SK-N-SH (cell line): ENCODE results near the gene MED15. TPM values are rescaled to one million over a fixed set of nuclear protein-coding genes. Genes with fewer than 3 reads are reported as not detected.

Source experiments
- CTCF ChIA-PET: fragments of 300-600, 350-600 bp; formaldehyde crosslinking; extraction: SDS; loops from one replicate; lab custom pipeline; 2021; lab: Yijun Ruan, JAX
- POLR2A ChIA-PET: fragments of 350-600 bp; sonication (Branson Sonifier 250); formaldehyde crosslinking; extraction: SDS; loops from one replicate; lab custom pipeline; 2020; ENCODE audit warnings: antibody characterized with exemption, inconsistent platforms; lab: Yijun Ruan, JAX
- DNase-seq: peaks from one replicate; pipeline ENCODE4 v3.0.0; 2012
- H2AFZ ChIP-seq: fragments of 200-600 bp; sonication (generic); 2 replicates; pipeline ENCODE4 v1.8.1; 2016; ENCODE audit warnings: antibody characterized with exemption, mild to moderate bottlenecking, low read depth
- H3F3A ChIP-seq: fragments of 200-600 bp; sonication (generic); replicated peaks from 2 replicates; pipeline ENCODE3; 2016; ENCODE audit warnings: antibody characterized with exemption, mild to moderate bottlenecking; ENCODE audit not compliant: insufficient read depth
- H3K27ac ChIP-seq, 2 experiments: fragments of 200-500 bp in 1 of 2; fragments of 200-600 bp in 1 of 2; sonication (Bioruptor generic) in 1 of 2; sonication (generic), shearing (Covaris generic) in 1 of 2; 2 replicates each; pipeline versions ENCODE4 v1.5.1 to v1.6.1; 2014 to 2016; ENCODE audit warnings: low read depth in 2 of 2, inconsistent platforms in 1 of 2, low read length in 1 of 2, mild to moderate bottlenecking in 1 of 2, mixed read lengths in 1 of 2
- H3K27me3 ChIP-seq: fragments of 200-600 bp; sonication (generic), shearing (Covaris generic); 2 replicates; pipeline ENCODE4 v1.6.1; 2016; ENCODE audit warnings: mixed run types; ENCODE audit not compliant: insufficient read depth
- H3K36me3 ChIP-seq, 2 experiments: fragments of 200-500 bp in 1 of 2; fragments of 200-600 bp in 1 of 2; sonication (Bioruptor generic) in 1 of 2; sonication (generic) in 1 of 2; replicated peaks in 1 of 2; 2 replicates each; pipeline versions ENCODE3 to v1.5.1; 2014 to 2016; ENCODE audit warnings: low read length in 1 of 2, mild to moderate bottlenecking in 1 of 2; ENCODE audit not compliant: insufficient read depth in 2 of 2, control insufficient read depth in 1 of 2
- H3K4me1 ChIP-seq, 2 experiments: fragments of 200-500 bp in 1 of 2; fragments of 200-600 bp in 1 of 2; sonication (Bioruptor generic) in 1 of 2; sonication (generic), shearing (Covaris generic) in 1 of 2; 2 replicates each; pipeline versions ENCODE4 v1.5.1 to v1.6.1; 2014 to 2016; ENCODE audit warnings: low read depth in 1 of 2, low read length in 1 of 2, mixed run types in 1 of 2; ENCODE audit not compliant: insufficient read depth in 2 of 2, control insufficient read depth in 1 of 2
- H3K4me2 ChIP-seq: fragments of 200-600 bp; sonication (generic), shearing (Covaris generic); 2 replicates; pipeline ENCODE4 v1.6.1; 2017; ENCODE audit warnings: mixed run types
- H3K4me3 ChIP-seq, 2 experiments: fragments of 200-500 bp in 1 of 2; fragments of 200-600 bp in 1 of 2; sonication (Bioruptor generic) in 1 of 2; sonication (generic), shearing (Covaris generic) in 1 of 2; 2 replicates each; pipeline versions ENCODE4 v1.5.1 to v1.8.1; 2014 to 2016; ENCODE audit warnings: low read depth in 2 of 2, inconsistent platforms in 1 of 2, low read length in 1 of 2, mild to moderate bottlenecking in 1 of 2, mixed read lengths in 1 of 2, moderate library complexity in 1 of 2
- H3K79me2 ChIP-seq: fragments of 200-600 bp; sonication (generic); 2 replicates; pipeline ENCODE4 v1.8.1; 2017; ENCODE audit warnings: mild to moderate bottlenecking; ENCODE audit not compliant: insufficient read depth
- H3K9ac ChIP-seq: fragments of 200-600 bp; sonication (generic); 2 replicates; pipeline ENCODE4 v1.6.1; 2017; ENCODE audit warnings: mixed run types
- H3K9me2 ChIP-seq: fragments of 200-600 bp; sonication (generic); 2 replicates; pipeline ENCODE4 v1.6.1; 2017; ENCODE audit warnings: mixed run types
- H3K9me3 ChIP-seq: fragments of 200-600 bp; sonication (generic); 2 replicates; pipeline ENCODE4 v1.6.1; 2017; ENCODE audit warnings: mixed run types, mild to moderate bottlenecking, moderate library complexity
- H4K20me1 ChIP-seq: fragments of 200-600 bp; sonication (generic); 2 replicates; pipeline ENCODE4 v1.6.1; 2017; ENCODE audit warnings: mild to moderate bottlenecking, mixed run types; ENCODE audit not compliant: insufficient read depth
- CHD2 ChIP-seq: fragments of 150-350 bp; IDR thresholded peaks from 2 replicates; pipeline ENCODE4 v1.6.1; 2018; ENCODE audit warnings: low read length; ENCODE audit not compliant: partially characterized antibody
- EZH2phosphoT487 ChIP-seq: fragments of 200-600 bp; sonication (generic); IDR thresholded peaks from 2 replicates; pipeline ENCODE4 v1.6.1; 2017; ENCODE audit warnings: low read depth, mixed run types, mild to moderate bottlenecking, antibody characterized with exemption, moderate library complexity, borderline replicate concordance
- FOSL2 ChIP-seq: IDR thresholded peaks from 2 replicates; pipeline ENCODE4 v1.4.0; 2012; ENCODE audit warnings: low read depth, mild to moderate bottlenecking, moderate library complexity, borderline replicate concordance
- FOXJ3 ChIP-seq: sonication (generic); formaldehyde crosslinking; IDR thresholded peaks from 2 replicates; pipeline ENCODE4 v1.5.1; 2020; ENCODE audit warnings: mild to moderate bottlenecking, missing genetic modification reagents
- FOXM1 ChIP-seq: IDR thresholded peaks from 2 replicates; pipeline ENCODE4 v1.4.0; 2012; ENCODE audit warnings: low read depth, mild to moderate bottlenecking
- GABPA ChIP-seq: IDR thresholded peaks from 2 replicates; pipeline ENCODE4 v1.4.0; 2012; ENCODE audit warnings: low read depth, mild to moderate bottlenecking
- GATA2 ChIP-seq: sonication (generic); formaldehyde crosslinking; IDR thresholded peaks from 2 replicates; pipeline ENCODE4 v1.5.0; 2020; ENCODE audit warnings: mild to moderate bottlenecking, missing genetic modification reagents
- MEF2A ChIP-seq: IDR thresholded peaks from 2 replicates; pipeline ENCODE4 v1.4.0; 2012; ENCODE audit warnings: low read depth, borderline replicate concordance
- MXI1 ChIP-seq: IDR thresholded peaks from 2 replicates; pipeline ENCODE4 v1.6.1; 2012; ENCODE audit warnings: mild to moderate bottlenecking, low read depth, low read length, improper control_type of control experiment
- NFIC ChIP-seq: IDR thresholded peaks from 2 replicates; pipeline ENCODE4 v1.4.0; 2012; ENCODE audit warnings: borderline replicate concordance
- POLR2AphosphoS5 ChIP-seq: IDR thresholded peaks from 2 replicates; pipeline ENCODE4 v1.6.1; 2012; ENCODE audit warnings: low read depth, low read length
- RAD21 ChIP-seq: IDR thresholded peaks from 2 replicates; pipeline ENCODE4 v1.6.1; 2012; ENCODE audit warnings: mild to moderate bottlenecking, low read length
- RXRA ChIP-seq: IDR thresholded peaks from 2 replicates; pipeline ENCODE4 v1.4.0; 2012; ENCODE audit warnings: low read depth, mild to moderate bottlenecking, borderline replicate concordance
- SIN3A ChIP-seq: IDR thresholded peaks from 2 replicates; pipeline ENCODE4 v1.6.1; 2012; ENCODE audit warnings: low read depth, mild to moderate bottlenecking, low read length, moderate library complexity, borderline replicate concordance
- SMC3 ChIP-seq: IDR thresholded peaks from 2 replicates; pipeline ENCODE4 v1.6.1; 2012; ENCODE audit warnings: low read depth, low read length, improper control_type of control experiment
- TAF1 ChIP-seq: IDR thresholded peaks from 2 replicates; pipeline ENCODE4 v1.6.1; 2012; ENCODE audit warnings: low read depth, mild to moderate bottlenecking, low read length, moderate library complexity, borderline replicate concordance
- TCF12 ChIP-seq: IDR thresholded peaks from 2 replicates; pipeline ENCODE4 v1.4.0; 2012
- TEAD4 ChIP-seq: IDR thresholded peaks from 2 replicates; pipeline ENCODE4 v1.4.0; 2012; ENCODE audit warnings: mild to moderate bottlenecking, borderline replicate concordance; ENCODE audit not compliant: insufficient read depth
- ZBTB33 ChIP-seq: IDR thresholded peaks from 2 replicates; pipeline ENCODE4 v1.4.0; 2012; ENCODE audit warnings: low read depth, borderline replicate concordance
- WGBS: methylation state at CpG from one replicate; pipeline ENCODE4 v1.1.6; 2017; ENCODE audit warnings: low lambda C conversion rate; 5-methylcytosine and 5-hydroxymethylcytosine counted together
- polyA plus RNA-seq, 3 experiments: library from polyadenylated mRNA; depleted of rRNA; stranded (reverse); fragments of >200 nt; gene quantifications; 2 replicates each; pipeline ENCODE4 v1.2.3, GENCODE V29; 2012
- TF ChIP-seq, protein P1 (sequence below): IDR thresholded peaks from 2 replicates; pipeline ENCODE4 v1.6.1; 2012; ENCODE audit warnings: mild to moderate bottlenecking, low read depth, low read length, moderate library complexity
- TF ChIP-seq, protein P2 (sequence below): IDR thresholded peaks from 2 replicates; pipeline ENCODE4 v1.4.0; 2012; ENCODE audit warnings: low read depth, borderline replicate concordance

Gene MED15
- polyA plus RNA-seq, 1 of the 3 experiments (the other 2 are of a cell fraction) = 45.1 TPM

GRCh38 chr22:20574920-20575353 is 67.5 kb downstream of the MED15 start (continued):
- TF ChIP-seq ZBTB33 (no peak), SMC3 (no peak), GABPA (no peak), MXI1 (no peak), CHD2 (no peak), FOXM1 (no peak), MEF2A (no peak), TEAD4 (no peak)
- TF ChIP-seq, protein P1, sequence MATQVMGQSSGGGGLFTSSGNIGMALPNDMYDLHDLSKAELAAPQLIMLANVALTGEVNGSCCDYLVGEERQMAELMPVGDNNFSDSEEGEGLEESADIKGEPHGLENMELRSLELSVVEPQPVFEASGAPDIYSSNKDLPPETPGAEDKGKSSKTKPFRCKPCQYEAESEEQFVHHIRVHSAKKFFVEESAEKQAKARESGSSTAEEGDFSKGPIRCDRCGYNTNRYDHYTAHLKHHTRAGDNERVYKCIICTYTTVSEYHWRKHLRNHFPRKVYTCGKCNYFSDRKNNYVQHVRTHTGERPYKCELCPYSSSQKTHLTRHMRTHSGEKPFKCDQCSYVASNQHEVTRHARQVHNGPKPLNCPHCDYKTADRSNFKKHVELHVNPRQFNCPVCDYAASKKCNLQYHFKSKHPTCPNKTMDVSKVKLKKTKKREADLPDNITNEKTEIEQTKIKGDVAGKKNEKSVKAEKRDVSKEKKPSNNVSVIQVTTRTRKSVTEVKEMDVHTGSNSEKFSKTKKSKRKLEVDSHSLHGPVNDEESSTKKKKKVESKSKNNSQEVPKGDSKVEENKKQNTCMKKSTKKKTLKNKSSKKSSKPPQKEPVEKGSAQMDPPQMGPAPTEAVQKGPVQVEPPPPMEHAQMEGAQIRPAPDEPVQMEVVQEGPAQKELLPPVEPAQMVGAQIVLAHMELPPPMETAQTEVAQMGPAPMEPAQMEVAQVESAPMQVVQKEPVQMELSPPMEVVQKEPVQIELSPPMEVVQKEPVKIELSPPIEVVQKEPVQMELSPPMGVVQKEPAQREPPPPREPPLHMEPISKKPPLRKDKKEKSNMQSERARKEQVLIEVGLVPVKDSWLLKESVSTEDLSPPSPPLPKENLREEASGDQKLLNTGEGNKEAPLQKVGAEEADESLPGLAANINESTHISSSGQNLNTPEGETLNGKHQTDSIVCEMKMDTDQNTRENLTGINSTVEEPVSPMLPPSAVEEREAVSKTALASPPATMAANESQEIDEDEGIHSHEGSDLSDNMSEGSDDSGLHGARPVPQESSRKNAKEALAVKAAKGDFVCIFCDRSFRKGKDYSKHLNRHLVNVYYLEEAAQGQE = no peak

GRCh38 chr22:20575724-20576444 is 68.5 kb downstream of the MED15 start:
- no peaks in the 10 kb centered on the region for H3K9me3 ChIP-seq
- ChIA-PET CTCF (interaction anchor here (1.3 to 16.6 kb wide), 3 partner anchors 7 to 79 kb away, joined by 3 to 180 read pairs (median 3); no protein-coding TSS in a partner anchor), POLR2A (no interaction called here)
- H3K36me3 ChIP-seq = peaks cover 53 to 91% of the 10 kb centered on the region in 2 experiments
- no peak overlapping the region for H3K9ac ChIP-seq
- H3K4me2 ChIP-seq = no peak overlapping the region
- no peaks in the 10 kb centered on the region for H3K27me3 ChIP-seq
- DNase-seq = no peak
- WGBS = 94% methylated on average over 6 of the region's 6 CpGs
- H2AFZ ChIP-seq = no peak overlapping the region
- no peak overlapping the region for H3K4me3 ChIP-seq
- TF ChIP-seq EZH2phosphoT487 (no peak), RAD21 (no peak), MEF2A (no peak), TEAD4 (no peak), RXRA (no peak), FOSL2 (no peak), SMC3 (no peak), FOXJ3 (CRISPR knock-in tag) (no peak), TCF12 (no peak), ZBTB33 (no peak), CHD2 (no peak), POLR2AphosphoS5 (no peak), GATA2 (CRISPR knock-in tag) (no peak), SIN3A (no peak), TAF1 (no peak), NFIC (no peak)
- TF ChIP-seq, protein P2, sequence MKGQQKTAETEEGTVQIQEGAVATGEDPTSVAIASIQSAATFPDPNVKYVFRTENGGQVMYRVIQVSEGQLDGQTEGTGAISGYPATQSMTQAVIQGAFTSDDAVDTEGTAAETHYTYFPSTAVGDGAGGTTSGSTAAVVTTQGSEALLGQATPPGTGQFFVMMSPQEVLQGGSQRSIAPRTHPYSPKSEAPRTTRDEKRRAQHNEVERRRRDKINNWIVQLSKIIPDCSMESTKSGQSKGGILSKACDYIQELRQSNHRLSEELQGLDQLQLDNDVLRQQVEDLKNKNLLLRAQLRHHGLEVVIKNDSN = no peak
- H3K4me1 ChIP-seq = peaks cover 0 to 11% of the 10 kb centered on the region in 2 experiments; a peak in 1 of 4 replicates
- H3K79me2 ChIP-seq = peaks cover 81% of the 10 kb centered on the region
- H3K9me2 ChIP-seq = no peaks in the 10 kb centered on the region
- H4K20me1 ChIP-seq = peaks cover 46% of the 10 kb centered on the region
- H3F3A ChIP-seq = no peaks in the 10 kb centered on the region
- H3K27ac ChIP-seq = no peak overlapping the region; a peak in 1 of 4 replicates
